ENCODE measurements around the gene PPM1K.

PPM1K gene

GRCh38 chr4:88286897-88287296 lies 2.5 kb upstream of the PPM1K start:
- Histone ChIP-seq H3K4me1 (ENCODE audit: insufficient read depth, poor library complexity, severe bottlenecking) (peaks cover 9% of the 10 kb centered on the region), H3K36me3 (ENCODE audit: low read depth) (no peaks in the 10 kb centered on the region), H3K4me3 (ENCODE audit: severe bottlenecking) (no peak overlapping the region), H3K9me3 (ENCODE audit: severe bottlenecking) (no peaks in the 10 kb centered on the region), H3K27me3 (ENCODE audit: insufficient read depth, poor library complexity, severe bottlenecking) (no peaks in the 10 kb centered on the region), H3K27ac (ENCODE audit: poor library complexity, severe bottlenecking) (no peak overlapping the region)
- ATAC-seq (ENCODE audit: low read depth) (no peak), DNase-seq (ENCODE audit: low spot score) (no peak)
- no peak for TF ChIP-seq CTCF (IDR thresholded peaks at IDR 0.05; ENCODE audit: poor library complexity, severe bottlenecking)

GRCh38 chr4:88285235-88285653 lies 883 bp upstream of the PPM1K start:
- no peaks in the 10 kb centered on the region for H3K27me3 ChIP-seq (ENCODE audit: insufficient read depth, poor library complexity, severe bottlenecking)
- no peak for DNase-seq (ENCODE audit: low spot score)
- peaks cover 9% of the 10 kb centered on the region for H3K4me1 ChIP-seq (ENCODE audit: insufficient read depth, poor library complexity, severe bottlenecking)
- ATAC-seq (ENCODE audit: low read depth), result no peak; the same call in 2 of the 3 replicates
- peak overlapping the region; percentile 89 for H3K27ac ChIP-seq (ENCODE audit: poor library complexity, severe bottlenecking)
- TF ChIP-seq CTCF (IDR thresholded peaks at IDR 0.05; ENCODE audit: poor library complexity, severe bottlenecking), result no peak
- peak overlapping the region; percentile 44 for H3K4me3 ChIP-seq (ENCODE audit: severe bottlenecking)
- H3K9me3 ChIP-seq (ENCODE audit: severe bottlenecking), result no peaks in the 10 kb centered on the region
- no peaks in the 10 kb centered on the region for H3K36me3 ChIP-seq (ENCODE audit: low read depth)

GRCh38 chr4:88283661-88284438 lies 511 bp downstream of the PPM1K start:
- no peak for TF ChIP-seq CTCF (IDR thresholded peaks at IDR 0.05; ENCODE audit: poor library complexity, severe bottlenecking)
- Histone ChIP-seq H3K27ac (ENCODE audit: poor library complexity, severe bottlenecking) (peak overlapping the region; percentile 89), H3K27me3 (ENCODE audit: insufficient read depth, poor library complexity, severe bottlenecking) (no peaks in the 10 kb centered on the region), H3K9me3 (ENCODE audit: severe bottlenecking) (no peaks in the 10 kb centered on the region), H3K4me1 (ENCODE audit: insufficient read depth, poor library complexity, severe bottlenecking) (peaks cover 9% of the 10 kb centered on the region), H3K4me3 (ENCODE audit: severe bottlenecking) (peak overlapping the region; percentile 44), H3K36me3 (ENCODE audit: low read depth) (no peaks in the 10 kb centered on the region)
- DNase-seq (ENCODE audit: low spot score) (peak; percentile 66), ATAC-seq (ENCODE audit: low read depth) (peak; percentile 43)

- Histone ChIP-seq H3K27me3 (ENCODE audit: insufficient read depth, poor library complexity, severe bottlenecking) (no peaks in the 10 kb centered on the region), H3K4me3 (ENCODE audit: severe bottlenecking) (no peak overlapping the region), H3K4me1 (ENCODE audit: insufficient read depth, poor library complexity, severe bottlenecking) (peaks cover 9% of the 10 kb centered on the region), H3K36me3 (ENCODE audit: low read depth) (no peaks in the 10 kb centered on the region; the same call in 1 of the 2 replicates), H3K9me3 (ENCODE audit: severe bottlenecking) (no peaks in the 10 kb centered on the region), H3K27ac (ENCODE audit: poor library complexity, severe bottlenecking) (no peak overlapping the region)
- ATAC-seq (ENCODE audit: low read depth), result no peak
- TF ChIP-seq CTCF (IDR thresholded peaks at IDR 0.05; ENCODE audit: poor library complexity, severe bottlenecking), result no peak
- DNase-seq (ENCODE audit: low spot score), result no peak
These were observed 4.0 kb downstream of the PPM1K start for GRCh38 chr4:88280228-88280795.
